OCI-LY1 (cell line): Measurements from ENCODE around the gene C4BPB.

Experiments used
- H2AFZ ChIP-seq: fragments of 200-600 bp; sonication (generic), shearing (Covaris generic); 2 replicates; pipeline ENCODE4 v1.6.0; 2014; ENCODE audit warnings: antibody characterized with exemption, mild to moderate bottlenecking, low read length
- H3F3A ChIP-seq: fragments of 200-600 bp; sonication (generic), shearing (Covaris generic); 2 replicates; pipeline ENCODE4 v1.6.0; 2014; ENCODE audit warnings: mild to moderate bottlenecking, antibody characterized with exemption, low read length, moderate library complexity; ENCODE audit not compliant: insufficient read depth
- H3K27ac ChIP-seq: fragments of 200-600 bp; sonication (generic); 2 replicates; pipeline ENCODE4 v1.5.1; 2014; ENCODE audit warnings: low read length, mixed run types, mild to moderate bottlenecking, low read depth; ENCODE audit not compliant: poor library complexity, severe bottlenecking
- H3K27me3 ChIP-seq: fragments of 200-600 bp; sonication (generic); 2 replicates; pipeline ENCODE4 v1.6.0; 2014; ENCODE audit warnings: antibody characterized with exemption, mild to moderate bottlenecking, low read length, moderate library complexity; ENCODE audit not compliant: insufficient read depth
- H3K36me3 ChIP-seq: fragments of 200-600 bp; sonication (generic); 2 replicates; pipeline ENCODE4 v1.6.1; 2014; ENCODE audit warnings: mild to moderate bottlenecking, antibody characterized with exemption, low read length, moderate library complexity, mixed read lengths; ENCODE audit not compliant: insufficient read depth
- H3K4me1 ChIP-seq: fragments of 200-600 bp; sonication (generic); 2 replicates; pipeline ENCODE4 v1.5.1; 2014; ENCODE audit warnings: mild to moderate bottlenecking, low read length, moderate library complexity; ENCODE audit not compliant: insufficient read depth, severe bottlenecking
- H3K4me2 ChIP-seq: fragments of 200-600 bp; sonication (generic), shearing (Covaris generic); 2 replicates; pipeline ENCODE4 v1.6.1; 2014; ENCODE audit warnings: low read length
- H3K4me3 ChIP-seq: fragments of 200-600 bp; sonication (generic); 2 replicates; pipeline ENCODE4 v1.5.1; 2014; ENCODE audit warnings: low read length, low read depth, mild to moderate bottlenecking, mixed read lengths; ENCODE audit not compliant: poor library complexity, severe bottlenecking
- H3K79me2 ChIP-seq: fragments of 200-600 bp; shearing (Covaris generic); 2 replicates; pipeline ENCODE4 v1.6.1; 2016; ENCODE audit warnings: mixed run types, low read length, mixed read lengths; ENCODE audit not compliant: insufficient read depth
- H3K9ac ChIP-seq: fragments of 200-600 bp; sonication (generic), shearing (Covaris generic); 2 replicates; pipeline ENCODE4 v1.6.1; 2014; ENCODE audit warnings: mild to moderate bottlenecking, low read length, mixed read lengths
- H3K9me2 ChIP-seq: fragments of 200-600 bp; sonication (generic), shearing (Covaris generic); 2 replicates; pipeline ENCODE4 v1.6.1; 2014; ENCODE audit warnings: low read depth, mild to moderate bottlenecking, low read length, mixed read lengths
- H3K9me3 ChIP-seq: fragments of 200-600 bp; shearing (Covaris generic); 2 replicates; pipeline ENCODE4 v1.6.1; 2014; ENCODE audit warnings: low read length, mixed read lengths
- H4K20me1 ChIP-seq: fragments of 200-600 bp; sonication (generic), shearing (Covaris generic); 2 replicates; pipeline ENCODE4 v1.6.0; 2016; ENCODE audit warnings: mild to moderate bottlenecking, low read length; ENCODE audit not compliant: insufficient read depth
- CTCF ChIP-seq: fragments of 200-600 bp; sonication (generic), shearing (Covaris generic); IDR thresholded peaks from 2 replicates; pipeline ENCODE4 v1.5.1; 2017; ENCODE audit warnings: mild to moderate bottlenecking, antibody characterized with exemption, low read length, moderate library complexity, mixed read lengths
- EZH2 ChIP-seq: fragments of 200-600 bp; sonication (generic), shearing (Covaris generic); IDR thresholded peaks from 2 replicates; pipeline ENCODE4 v1.8.0; 2017; ENCODE audit warnings: borderline replicate concordance, mixed run types, mild to moderate bottlenecking, antibody characterized with exemption, low read length, moderate library complexity, mixed read lengths

The C4BPB gene

GRCh38 chr1:207072233-207072632 lies 16.4 kb upstream of the C4BPB start:
- Histone ChIP-seq H3K4me2 (no peak overlapping the region), H3K36me3 (peaks cover 16% of the 10 kb centered on the region; the same call in 1 of the 2 replicates), H4K20me1 (no peaks in the 10 kb centered on the region), H3K79me2 (no peaks in the 10 kb centered on the region), H3K4me3 (no peak overlapping the region), H3K9ac (no peak overlapping the region), H3F3A (no peaks in the 10 kb centered on the region), H3K4me1 (no peaks in the 10 kb centered on the region), H3K9me2 (no peaks in the 10 kb centered on the region), H3K27me3 (no peaks in the 10 kb centered on the region), H3K9me3 (no peaks in the 10 kb centered on the region), H3K27ac (no peak overlapping the region), H2AFZ (no peak overlapping the region)
- TF ChIP-seq CTCF (no peak), EZH2 (no peak)

DNA sequence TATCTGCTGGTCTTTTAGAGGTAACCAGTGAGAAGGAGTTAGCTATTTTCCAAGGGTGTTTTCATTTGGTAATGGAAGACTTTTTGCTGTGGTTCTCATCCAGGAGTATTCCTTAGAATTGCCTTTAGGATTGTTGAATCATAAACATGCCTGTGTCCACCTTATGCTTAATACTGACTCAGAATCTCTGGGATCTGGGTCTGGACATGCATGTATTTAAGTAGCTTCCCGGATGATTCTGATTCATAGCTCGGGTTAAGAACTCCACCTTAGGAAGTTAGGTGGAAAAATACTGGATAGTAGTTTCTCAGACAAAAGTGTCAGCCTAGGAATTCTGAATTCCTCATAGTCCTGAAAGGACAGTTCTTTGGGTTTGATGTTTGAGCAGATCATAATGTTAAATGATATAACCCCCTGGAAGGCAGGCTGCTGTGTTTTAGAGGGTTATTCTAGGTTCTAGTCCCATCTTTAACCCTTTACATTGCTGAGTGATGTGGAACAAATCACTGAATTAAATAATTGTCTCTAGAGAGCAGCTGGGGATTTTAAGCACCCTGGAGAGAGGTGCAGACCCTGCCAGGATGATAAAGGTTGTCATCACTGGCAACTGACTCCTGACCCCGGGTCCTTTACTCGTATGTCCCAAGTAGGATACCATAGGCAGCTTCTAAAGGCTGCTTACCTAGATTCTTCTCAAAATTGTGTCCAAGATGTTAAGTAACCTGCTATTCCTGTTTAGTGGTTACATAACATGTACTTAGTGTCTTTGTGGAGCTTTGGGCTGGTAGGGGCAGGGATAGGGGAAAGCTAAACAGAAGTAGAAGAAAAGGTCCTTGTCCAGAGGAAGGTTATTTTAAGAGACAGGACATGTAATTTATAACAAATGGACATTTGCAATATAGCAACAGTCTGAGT lies 14.5 kb upstream of the C4BPB start:
- Histone ChIP-seq H3K4me3 (no peak overlapping the region), H3K9me2 (no peaks in the 10 kb centered on the region), H3K9me3 (no peaks in the 10 kb centered on the region), H3K4me1 (no peaks in the 10 kb centered on the region), H3K79me2 (no peaks in the 10 kb centered on the region), H3K36me3 (peaks cover 7% of the 10 kb centered on the region; the same call in 1 of the 2 replicates), H4K20me1 (no peaks in the 10 kb centered on the region), H3K9ac (no peak overlapping the region), H3K4me2 (no peak overlapping the region), H2AFZ (no peak overlapping the region), H3K27ac (no peak overlapping the region), H3K27me3 (no peaks in the 10 kb centered on the region), H3F3A (no peaks in the 10 kb centered on the region)
- TF ChIP-seq CTCF, result no peak
- no peak for TF ChIP-seq EZH2

DNA sequence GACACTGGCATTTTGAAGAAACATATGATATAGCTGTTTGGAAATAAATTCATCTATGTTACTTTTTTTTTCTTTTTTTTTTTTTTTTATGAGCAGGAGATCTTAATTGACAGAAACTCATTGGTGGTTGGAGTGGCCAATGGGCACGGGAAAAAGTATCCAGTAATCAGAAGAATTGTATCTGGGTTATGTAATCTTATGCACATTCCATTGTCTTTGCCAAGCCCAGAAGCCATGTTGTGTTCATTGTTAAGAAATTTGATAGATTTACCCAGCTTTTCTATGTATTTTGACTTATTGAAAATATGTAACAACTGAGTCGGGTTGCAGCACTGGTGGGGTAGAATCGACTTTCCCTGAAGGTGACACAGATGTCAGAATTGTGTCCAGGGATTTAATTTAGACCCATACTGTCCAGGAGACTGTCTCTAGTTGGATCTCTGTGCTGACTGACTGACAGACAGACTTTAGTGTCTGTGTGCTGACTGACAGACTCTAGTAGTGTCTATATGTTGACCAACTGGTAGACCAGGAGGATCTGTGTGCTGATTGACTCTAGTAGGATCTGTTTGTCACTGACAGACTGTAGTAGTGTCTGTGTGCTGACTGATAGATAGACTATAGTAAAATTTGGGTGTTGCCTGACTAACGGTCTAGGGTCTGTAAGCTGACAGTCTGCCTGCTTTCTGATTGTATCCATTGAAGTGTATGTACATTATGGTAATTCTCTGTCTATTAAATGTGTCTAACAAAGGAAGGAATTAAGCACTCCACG lies 12.3 kb upstream of the C4BPB start:
- H3K9me2 ChIP-seq, result no peaks in the 10 kb centered on the region
- H3K36me3 ChIP-seq, result peaks cover 2% of the 10 kb centered on the region; the same call in 1 of the 2 replicates
- TF ChIP-seq EZH2 (no peak), CTCF (no peak)

More for the DNA sequence above, 12.3 kb upstream of the C4BPB start:
- Histone ChIP-seq H4K20me1 (no peaks in the 10 kb centered on the region), H2AFZ (no peak overlapping the region), H3K4me2 (no peak overlapping the region), H3K4me1 (no peaks in the 10 kb centered on the region), H3K27ac (no peak overlapping the region), H3K9me3 (no peaks in the 10 kb centered on the region), H3K4me3 (no peak overlapping the region), H3K79me2 (no peaks in the 10 kb centered on the region), H3K9ac (no peak overlapping the region), H3K27me3 (no peaks in the 10 kb centered on the region), H3F3A (no peaks in the 10 kb centered on the region)
